IMR-90 (cell line): Measurements from ENCODE around the gene RSRC1. TPM values are rescaled to one million over a fixed set of nuclear protein-coding genes. Genes with fewer than 3 reads are reported as not detected.

Experiments
- ATAC-seq: fragments of 200-7000 bp; cut with Tn5 transposase; 2 replicates; pipeline ENCODE4 v1.9.1; 2020; ENCODE audit warnings: low read depth, mild to moderate bottlenecking, moderate library complexity
- BruUV-seq: library from RNA; stranded (reverse); fragments of 400-500 nt; replicated peaks from 2 replicates; lab custom pipeline; 2021; lab: Mats Ljungman, UMichigan
- CTCF ChIA-PET: fragments of 300-600 bp; formaldehyde crosslinking; extraction: SDS; loops from one replicate; lab custom pipeline; 2021; ENCODE audit warnings: antibody characterized with exemption; lab: Yijun Ruan, JAX
- POLR2A ChIA-PET: fragments of 300-600 bp; sonication (Branson Sonifier 250); formaldehyde crosslinking; loops from one replicate; lab custom pipeline; 2022; ENCODE audit warnings: antibody characterized with exemption; ENCODE audit not compliant: unreplicated experiment; lab: Charles Lee
- DNase-seq: peaks from one replicate; pipeline ENCODE4 v3.0.0; 2013
- H2AFZ ChIP-seq: replicated peaks from 2 replicates; pipeline ENCODE3; 2013; ENCODE audit warnings: low read length, mild to moderate bottlenecking; ENCODE audit not compliant: poor library complexity
- H2AK5ac ChIP-seq: 2 replicates; pipeline ENCODE4 v1.6.1; 2013; ENCODE audit warnings: low read depth, low read length, inconsistent platforms
- H2AK9ac ChIP-seq: replicated peaks from 2 replicates; pipeline ENCODE3; 2013; ENCODE audit warnings: mild to moderate bottlenecking, low read depth, low read length, moderate library complexity; ENCODE audit not compliant: poor library complexity
- H2BK120ac ChIP-seq: 2 replicates; pipeline ENCODE4 v1.6.1; 2013; ENCODE audit warnings: low read depth, low read length, inconsistent platforms
- H2BK15ac ChIP-seq: 3 replicates; pipeline ENCODE4 v1.6.1; 2013; ENCODE audit warnings: low read depth, low read length, inconsistent platforms
- H2BK20ac ChIP-seq: 2 replicates; pipeline ENCODE4 v1.6.1; 2013; ENCODE audit warnings: low read depth, mild to moderate bottlenecking, inconsistent platforms, low read length, moderate library complexity
- H2BK5ac ChIP-seq: 2 replicates; pipeline ENCODE4 v1.6.1; 2013; ENCODE audit warnings: mild to moderate bottlenecking, low read depth, low read length, inconsistent platforms; ENCODE audit not compliant: poor library complexity, severe bottlenecking
- H3K14ac ChIP-seq: replicated peaks from 2 replicates; pipeline ENCODE4 v1.6.1; 2013; ENCODE audit warnings: low read depth, low read length, inconsistent platforms
- H3K18ac ChIP-seq: 2 replicates; pipeline ENCODE4 v1.6.1; 2013; ENCODE audit warnings: low read depth, low read length, control low read depth
- H3K23ac ChIP-seq: 2 replicates; pipeline ENCODE4 v1.6.1; 2013; ENCODE audit warnings: low read depth, low read length, inconsistent platforms
- H3K27ac ChIP-seq: 2 replicates; pipeline ENCODE4 v1.5.1; 2013; ENCODE audit warnings: mild to moderate bottlenecking, control low read depth, low read length; ENCODE audit not compliant: insufficient read depth
- H3K27me3 ChIP-seq: 2 replicates; pipeline ENCODE4 v1.6.1; 2013; ENCODE audit warnings: low read length; ENCODE audit not compliant: control insufficient read depth, insufficient read depth
- H3K36me3 ChIP-seq: 2 replicates; pipeline ENCODE4 v1.6.1; 2013; ENCODE audit warnings: low read length, mixed read lengths; ENCODE audit not compliant: control insufficient read depth, insufficient read depth
- H3K4ac ChIP-seq: 2 replicates; pipeline ENCODE4 v1.6.1; 2013; ENCODE audit warnings: low read depth, low read length, inconsistent platforms
- H3K4me1 ChIP-seq: 2 replicates; pipeline ENCODE4 v1.6.1; 2013; ENCODE audit warnings: low read length, mixed read lengths; ENCODE audit not compliant: control insufficient read depth, insufficient read depth
- H3K4me2 ChIP-seq: 2 replicates; pipeline ENCODE4 v1.6.1; 2013; ENCODE audit warnings: low read depth, mild to moderate bottlenecking, control low read depth, low read length, moderate library complexity
- H3K4me3 ChIP-seq: 2 replicates; pipeline ENCODE4 v1.5.1; 2013; ENCODE audit warnings: low read depth, mild to moderate bottlenecking, control low read depth, low read length, moderate library complexity; ENCODE audit not compliant: insufficient read depth
- H3K56ac ChIP-seq: 2 replicates; pipeline ENCODE4 v1.6.1; 2013; ENCODE audit warnings: low read length, inconsistent platforms; ENCODE audit not compliant: insufficient read depth; ENCODE audit errors: extremely low read depth
- H3K79me1 ChIP-seq, 2 experiments: 2 replicates each; pipeline ENCODE4 v1.6.1; 2013; ENCODE audit warnings: low read length in 2 of 2, inconsistent platforms in 1 of 2, low read depth in 1 of 2
- H3K9ac ChIP-seq: 2 replicates; pipeline ENCODE4 v1.6.1; 2013; ENCODE audit warnings: low read depth, low read length, control low read depth
- H3K9me1 ChIP-seq: 2 replicates; pipeline ENCODE4 v1.6.1; 2013; ENCODE audit warnings: low read length, inconsistent platforms; ENCODE audit not compliant: insufficient read depth
- H3K9me3 ChIP-seq: 2 replicates; pipeline ENCODE4 v1.6.1; 2013; ENCODE audit warnings: low read length; ENCODE audit not compliant: control insufficient read depth, insufficient read depth
- H4K20me1 ChIP-seq: 2 replicates; pipeline ENCODE4 v1.6.1; 2013; ENCODE audit warnings: low read length, inconsistent platforms; ENCODE audit not compliant: insufficient read depth
- H4K5ac ChIP-seq: 2 replicates; pipeline ENCODE4 v1.6.1; 2013; ENCODE audit warnings: mild to moderate bottlenecking, low read depth, low read length, control low read depth
- H4K8ac ChIP-seq, 2 experiments: 2 replicates each; pipeline ENCODE4 v1.6.1; 2013; ENCODE audit warnings: low read depth in 2 of 2, low read length in 2 of 2, control low read depth in 1 of 2, inconsistent platforms in 1 of 2
- H4K91ac ChIP-seq: 2 replicates; pipeline ENCODE4 v1.6.1; 2013; ENCODE audit warnings: low read depth, low read length, inconsistent platforms; ENCODE audit not compliant: insufficient read depth
- BHLHE40 ChIP-seq: fragments of 150-350 bp; IDR thresholded peaks from 2 replicates; pipeline ENCODE4 v1.6.1; 2016; ENCODE audit warnings: mild to moderate bottlenecking, low read depth, low read length
- CEBPB ChIP-seq: IDR thresholded peaks from 2 replicates; pipeline ENCODE4 v1.6.1; 2012; ENCODE audit warnings: low read depth, low read length, improper control_type of control experiment
- CHD1 ChIP-seq: IDR thresholded peaks from 2 replicates; pipeline ENCODE4 v1.6.1; 2012; ENCODE audit warnings: low read depth, low read length, improper control_type of control experiment
- CTCF ChIP-seq: conservative IDR thresholded peaks from 2 replicates; pipeline ENCODE4 v1.5.1; 2012; ENCODE audit warnings: mild to moderate bottlenecking, low read depth, low read length, improper control_type of control experiment
- ELK1 ChIP-seq: fragments of 150-350 bp; IDR thresholded peaks from 2 replicates; pipeline ENCODE4 v1.6.1; 2016; ENCODE audit warnings: low read depth, mild to moderate bottlenecking, low read length, moderate library complexity, borderline replicate concordance
- FOS ChIP-seq: fragments of 150-350 bp; IDR thresholded peaks from 2 replicates; pipeline ENCODE4 v1.6.1; 2016; ENCODE audit warnings: low read depth, low read length
- MAFK ChIP-seq: IDR thresholded peaks from 2 replicates; pipeline ENCODE4 v1.6.1; 2012; ENCODE audit warnings: low read depth, low read length, improper control_type of control experiment
- MAZ ChIP-seq: IDR thresholded peaks from 2 replicates; pipeline ENCODE4 v1.6.1; 2012; ENCODE audit warnings: low read depth, mild to moderate bottlenecking, low read length, improper control_type of control experiment, moderate library complexity, borderline replicate concordance
- MXI1 ChIP-seq: IDR thresholded peaks from 2 replicates; pipeline ENCODE4 v1.6.1; 2012; ENCODE audit warnings: low read depth, mild to moderate bottlenecking, low read length, moderate library complexity, borderline replicate concordance
- NFE2L2 ChIP-seq: fragments of 150-350 bp; IDR thresholded peaks from 2 replicates; pipeline ENCODE4 v1.6.1; 2016; ENCODE audit warnings: low read depth, mild to moderate bottlenecking, low read length
- POLR2A ChIP-seq: IDR thresholded peaks from 2 replicates; pipeline ENCODE4 v1.6.1; 2012; ENCODE audit warnings: mild to moderate bottlenecking, low read depth, low read length
- RAD21 ChIP-seq: IDR thresholded peaks from 2 replicates; pipeline ENCODE4 v1.6.1; 2012; ENCODE audit warnings: low read length, improper control_type of control experiment
- RCOR1 ChIP-seq: IDR thresholded peaks from 2 replicates; pipeline ENCODE4 v1.6.1; 2012; ENCODE audit warnings: mild to moderate bottlenecking, low read length, improper control_type of control experiment; ENCODE audit not compliant: insufficient replicate concordance
- RFX5 ChIP-seq: IDR thresholded peaks from 2 replicates; pipeline ENCODE4 v1.8.0; 2012; ENCODE audit warnings: low read depth, mild to moderate bottlenecking, low read length, moderate library complexity
- SMC3 ChIP-seq: fragments of 150-350 bp; IDR thresholded peaks from 2 replicates; pipeline ENCODE4 v1.6.1; 2016; ENCODE audit warnings: low read depth, mild to moderate bottlenecking, antibody characterized with exemption, low read length, moderate library complexity
- USF2 ChIP-seq: fragments of 150-350 bp; IDR thresholded peaks from 2 replicates; pipeline ENCODE4 v1.6.1; 2017; ENCODE audit warnings: mild to moderate bottlenecking, antibody characterized with exemption, low read length, low read depth
- WGBS, 2 experiments: methylation state at CpG; one replicate each; pipeline versions ENCODE4 v1.1.5 to v1.1.7; 2013; ENCODE audit warnings: missing lambda C conversion rate in 2 of 2; ENCODE audit not compliant: insufficient read length in 1 of 2; ENCODE audit errors: extremely low coverage in 2 of 2; 5-methylcytosine and 5-hydroxymethylcytosine counted together
- dilution Hi-C: fragments of 300-500 bp; cut with HindIII; formaldehyde crosslinking; loops from one replicate; pipeline ENCODE4 v1.14.3; 2018; ENCODE audit warnings: low sequenced_read_pairs; ENCODE audit not compliant: unreplicated experiment
- in situ Hi-C: fragments of 300-500 bp; cut with MboI; formaldehyde crosslinking; loops from 3 replicates; pipeline ENCODE4 v1.14.3; 2019; ENCODE audit warnings: low sequenced_read_pairs, inconsistent platforms, mixed read lengths
- intact Hi-C: fragments of 100-400 bp; cut with micrococcal nuclease; formaldehyde crosslinking; loops from 2 replicates; pipeline ENCODE4 v1.10.0; 2022
- polyA plus RNA-seq, 3 experiments: library from polyadenylated mRNA; depleted of rRNA; stranded (reverse); fragments of >200 nt; gene quantifications; 2 replicates each; pipeline ENCODE4 v1.2.3, GENCODE V29; 2012; ENCODE audit warnings: low replicate concordance in 1 of 3
- total RNA-seq: library from RNA; depleted of rRNA; stranded (reverse); fragments of >200 nt; gene quantifications from 2 replicates; pipeline ENCODE4 v1.2.3, GENCODE V29; 2012

RSRC1 gene
- total and polyA plus RNA-seq, 2 of the 4 experiments (the other 2 are of a cell fraction), result 3.8 to 41.8 TPM

GRCh38 chr3:158443632-158444031 is 333.7 kb downstream of the RSRC1 start:
- DNase-seq, result no peak
- Histone ChIP-seq H3K9me3 (no peaks in the 10 kb centered on the region), H3K4me1 (no peaks in the 10 kb centered on the region), H3K18ac (no peak overlapping the region), H3K4me2 (no peak overlapping the region), H2BK15ac (no peak overlapping the region), H3K14ac (no peak overlapping the region), H4K8ac (no peak overlapping the region), H4K20me1 (no peaks in the 10 kb centered on the region), H3K9me1 (no peaks in the 10 kb centered on the region), H3K23ac (no peak overlapping the region), H2AFZ (no peak overlapping the region), H2BK120ac (no peak overlapping the region), H3K4me3 (no peak overlapping the region), H2BK5ac (no peak overlapping the region), H4K5ac (no peak overlapping the region), H2AK9ac (no peak overlapping the region), H2AK5ac (no peak overlapping the region), H3K27me3 (no peaks in the 10 kb centered on the region), H3K27ac (no peak overlapping the region), H3K9ac (no peak overlapping the region), H3K36me3 (no peaks in the 10 kb centered on the region), H3K4ac (no peak overlapping the region), H3K56ac (no peak overlapping the region), H2BK20ac (no peak overlapping the region), H4K91ac (no peak overlapping the region), H3K79me1 (no peaks in the 10 kb centered on the region)
- BruUV-seq, result no TSS peak
- intact Hi-C loops (no loop called here), in situ Hi-C loops (loop anchor here (10.0 kb wide), 1 partner anchor 349 kb away; no protein-coding TSS in a partner anchor), dilution Hi-C loops (no loop called here)
- ChIA-PET POLR2A (no interaction called here), CTCF (no interaction called here)
- no peak for ATAC-seq
- no CpG with 5 or more reads among the region's 1 CpG for WGBS, 2 experiments
- TF ChIP-seq MAFK, result no peak
- no peak for TF ChIP-seq CHD1
- TF ChIP-seq BHLHE40, result no peak
- TF ChIP-seq RCOR1, result no peak
- TF ChIP-seq RAD21, result no peak
- no peak for TF ChIP-seq FOS
- no peak for TF ChIP-seq RFX5
- no peak for TF ChIP-seq MAZ
- no peak for TF ChIP-seq CTCF
- TF ChIP-seq CEBPB, result no peak
- no peak for TF ChIP-seq POLR2A
- no peak for TF ChIP-seq MXI1
- no peak for TF ChIP-seq USF2
- no peak for TF ChIP-seq SMC3
- no peak for TF ChIP-seq ELK1
- no peak for TF ChIP-seq NFE2L2
